CD14-positive monocyte (primary cell): ENCODE measurements around the gene PLCL2. TPM values are rescaled to one million over a fixed set of nuclear protein-coding genes. Genes with fewer than 3 reads are reported as not detected.

Source experiments
- DNase-seq, 3 donors: peaks; one replicate each; pipeline ENCODE4 v3.0.0-alpha.2; 2011 to 2022
- H2AFZ ChIP-seq: 2 replicates; pipeline ENCODE4 v1.6.0; 2012; ENCODE audit warnings: mild to moderate bottlenecking, low read depth, low read length, inconsistent platforms; ENCODE audit not compliant: insufficient read depth, poor library complexity, severe bottlenecking
- H3K27ac ChIP-seq, 2 donors: 1 replicate in 1 of 2; 2 replicates in 1 of 2; pipeline ENCODE4 v1.5.1; 2012 to 2013; ENCODE audit warnings: low read length in 2 of 2, control low read depth in 1 of 2, inconsistent platforms in 1 of 2, low read depth in 1 of 2, mild to moderate bottlenecking in 1 of 2
- H3K27me3 ChIP-seq, 2 donors: one replicate each; pipeline versions ENCODE4 v1.6.0 to v1.6.1; 2011 to 2013; ENCODE audit warnings: low read length in 2 of 2; ENCODE audit not compliant: control insufficient read depth in 2 of 2, insufficient read depth in 2 of 2
- H3K36me3 ChIP-seq, 2 donors: replicated peaks in 1 of 2; 1 replicate in 1 of 2; 2 replicates in 1 of 2; pipeline versions ENCODE4 v1.5.1 to v1.6.1; 2012 to 2013; ENCODE audit warnings: low read length in 2 of 2, control low read depth in 1 of 2, inconsistent platforms in 1 of 2, mild to moderate bottlenecking in 1 of 2; ENCODE audit not compliant: insufficient read depth in 2 of 2, control insufficient read depth in 1 of 2
- H3K4me1 ChIP-seq, 2 donors: 1 replicate in 1 of 2; 2 replicates in 1 of 2; pipeline versions ENCODE4 v1.5.1 to v1.6.1; 2012 to 2013; ENCODE audit warnings: low read length in 2 of 2, control low read depth in 1 of 2, inconsistent platforms in 1 of 2, mild to moderate bottlenecking in 1 of 2, moderate library complexity in 1 of 2; ENCODE audit not compliant: insufficient read depth in 2 of 2, control insufficient read depth in 1 of 2
- H3K4me2 ChIP-seq: replicated peaks from 2 replicates; pipeline ENCODE3; 2012; ENCODE audit warnings: low read length, moderate library complexity, mild to moderate bottlenecking; ENCODE audit not compliant: poor library complexity, severe bottlenecking; ENCODE audit errors: extremely low read depth
- H3K4me3 ChIP-seq, 3 experiments: fragments of 200-600 bp in 1 of 3; sonication (generic) in 1 of 3; replicated peaks in 1 of 3; 1 replicate in 2 of 3; 2 replicates in 1 of 3; pipeline ENCODE4 v1.5.1; 2011 to 2013; ENCODE audit warnings: low read length in 3 of 3, mild to moderate bottlenecking in 3 of 3, control low read depth in 2 of 3, low read depth in 2 of 3, inconsistent platforms in 1 of 3, moderate library complexity in 1 of 3
- H3K79me2 ChIP-seq: 2 replicates; pipeline ENCODE4 v1.6.0; 2012; ENCODE audit warnings: mild to moderate bottlenecking, control low read depth, inconsistent platforms, low read length, moderate library complexity; ENCODE audit not compliant: insufficient read depth
- H3K9ac ChIP-seq: 2 replicates; pipeline ENCODE4 v1.6.0; 2017; ENCODE audit warnings: low read length, mild to moderate bottlenecking; ENCODE audit not compliant: insufficient read depth, poor library complexity, severe bottlenecking
- H3K9me3 ChIP-seq, 2 donors: replicated peaks in 1 of 2; 1 replicate in 1 of 2; 2 replicates in 1 of 2; pipeline versions ENCODE4 v1.5.1 to v1.6.1; 2012 to 2013; ENCODE audit warnings: low read length in 2 of 2, control low read depth in 1 of 2; ENCODE audit not compliant: control insufficient read depth in 1 of 2, insufficient read depth in 1 of 2
- H4K20me1 ChIP-seq: 2 replicates; pipeline ENCODE4 v1.6.0; 2012; ENCODE audit warnings: mild to moderate bottlenecking, low read length, control low read depth, moderate library complexity; ENCODE audit not compliant: insufficient read depth
- H3K27ac Mint-ChIP-seq, 7 donors: one replicate each; pipeline ENCODE4 v1.8.0; 2020; ENCODE audit warnings: mild to moderate bottlenecking in 7 of 7, mixed read lengths in 7 of 7, moderate library complexity in 6 of 7, inconsistent platforms in 2 of 7
- H3K27me3 Mint-ChIP-seq, 3 donors: one replicate each; pipeline ENCODE4 v1.8.0; 2021 to 2022; ENCODE audit warnings: low read depth in 3 of 3, mild to moderate bottlenecking in 3 of 3, mixed read lengths in 3 of 3, moderate library complexity in 3 of 3, inconsistent platforms in 1 of 3
- H3K36me3 Mint-ChIP-seq, 2 donors: one replicate each; pipeline ENCODE4 v1.8.0; 2020; ENCODE audit warnings: mixed read lengths in 2 of 2, inconsistent platforms in 1 of 2, mild to moderate bottlenecking in 1 of 2
- H3K4me1 Mint-ChIP-seq: one replicate; pipeline ENCODE4 v1.8.0; 2020; ENCODE audit warnings: mild to moderate bottlenecking, mixed read lengths
- H3K4me3 Mint-ChIP-seq, 2 donors: one replicate each; pipeline ENCODE4 v1.8.0; 2020; ENCODE audit warnings: mild to moderate bottlenecking in 2 of 2, mixed read lengths in 2 of 2, moderate library complexity in 1 of 2
- H3K9me3 Mint-ChIP-seq, 7 donors: one replicate each; pipeline ENCODE4 v1.8.0; 2020 to 2022; ENCODE audit warnings: mixed read lengths in 7 of 7, mild to moderate bottlenecking in 6 of 7, moderate library complexity in 6 of 7, inconsistent platforms in 2 of 7
- CTCF ChIP-seq: fragments of 200-600 bp; IDR thresholded peaks from one replicate; pipeline ENCODE4 v1.8.0; 2022; ENCODE audit warnings: antibody characterized with exemption, mild to moderate bottlenecking
- WGBS: methylation state at CpG from one replicate; pipeline ENCODE4 v1.1.5; 2013; ENCODE audit warnings: missing lambda C conversion rate; ENCODE audit not compliant: insufficient coverage; 5-methylcytosine and 5-hydroxymethylcytosine counted together
- intact Hi-C, 2 donors: fragments of 100-400 bp; cut with micrococcal nuclease; formaldehyde crosslinking; loops; one replicate each; pipeline versions ENCODE4 v1.15.0 to v1.15.1; 2023
- polyA plus RNA-seq, 3 donors: library from polyadenylated mRNA; depleted of rRNA in 1 of 3; unstranded in 2 of 3; stranded (reverse) in 1 of 3; fragments of 300-500 nt in 2 of 3; fragments of >200 nt in 1 of 3; fragmentation: Illumina TruSeq in 2 of 3; gene quantifications; 1 replicate in 2 of 3; 2 replicates in 1 of 3; pipeline ENCODE4 v1.2.3, GENCODE V29; 2012 to 2021

PLCL2 gene
- polyA plus RNA-seq, 3 donors, result 18.8 to 32.5 (median 26.8) TPM

- Histone ChIP-seq H3K4me2 (peak overlapping the region; percentile 27), H3K27me3 (no peaks in the 10 kb centered on the region), H2AFZ (no peak overlapping the region), H3K9ac (no peak overlapping the region), H3K9me3 (no peaks in the 10 kb centered on the region), H3K4me1 (peaks cover 41 to 45% of the 10 kb centered on the region in 2 donors), H3K79me2 (no peaks in the 10 kb centered on the region), H3K36me3 (no peaks in the 10 kb centered on the region), H3K4me3 (peak overlapping the region in 1 of 3 experiments; percentile 2), H3K27ac (peak overlapping the region in 1 of 2 donors; percentile 46), H4K20me1 (no peaks in the 10 kb centered on the region)
- Mint-ChIP-seq H3K4me3 (no peak overlapping the region), H3K4me1 (peaks cover 44% of the 10 kb centered on the region), H3K9me3 (no peaks in the 10 kb centered on the region), H3K27ac (peak overlapping the region in 6 of 7 donors; percentile 12 to 69 (median 37)), H3K36me3 (no peaks in the 10 kb centered on the region), H3K27me3 (no peaks in the 10 kb centered on the region)
- intact Hi-C loops, result no loop called here
- no peak for TF ChIP-seq CTCF
- peak; percentile 52 to 77 (median 64) for DNase-seq
- WGBS, result no CpG with 5 or more reads among the region's 2 CpGs
These were observed 15.3 kb upstream of the PLCL2 start for GRCh38 chr3:16869261-16870005.

GRCh38 chr3:16871915-16872842 is 12.6 kb upstream of the PLCL2 start:
- peak in 1 of 3 donors; percentile 66 for DNase-seq
- H3K27ac Mint-ChIP-seq, result peak overlapping the region in 6 of 7 donors; percentile 15 to 83 (median 58)
- Histone ChIP-seq H3K36me3 (no peaks in the 10 kb centered on the region), H3K9me3 (no peaks in the 10 kb centered on the region), H3K9ac (no peak overlapping the region), H3K4me2 (peak overlapping the region; percentile 15), H2AFZ (peak overlapping the region; percentile 55), H4K20me1 (no peaks in the 10 kb centered on the region), H3K27me3 (no peaks in the 10 kb centered on the region), H3K27ac (peak overlapping the region in 1 of 2 donors; percentile 21), H3K4me3 (no peak overlapping the region), H3K4me1 (peaks cover 48 to 52% of the 10 kb centered on the region in 2 donors), H3K79me2 (no peaks in the 10 kb centered on the region)
- H3K27me3 Mint-ChIP-seq, result no peaks in the 10 kb centered on the region
- peak overlapping the region in 1 of 2 donors; percentile 9 for H3K4me3 Mint-ChIP-seq
- 21% methylated on average over 2 of the region's 6 CpGs for WGBS
- no peaks in the 10 kb centered on the region for H3K9me3 Mint-ChIP-seq
- no peaks in the 10 kb centered on the region for H3K36me3 Mint-ChIP-seq
- intact Hi-C loops, result no loop called here
- H3K4me1 Mint-ChIP-seq, result peaks cover 56% of the 10 kb centered on the region
- TF ChIP-seq CTCF, result peak; percentile 10
